SK-N-MC (cell line): ENCODE results near the gene GRAMD1B.

Experiments
- EZH2 ChIP-seq: fragments of 200-600 bp; sonication (generic); IDR thresholded peaks from one replicate; pipeline ENCODE4 v1.6.1; 2017; ENCODE audit warnings: antibody characterized with exemption
- POLR2AphosphoS5 ChIP-seq: IDR thresholded peaks from 2 replicates; pipeline ENCODE4 v1.6.1; 2012; ENCODE audit warnings: mild to moderate bottlenecking, low read depth, low read length, borderline replicate concordance

DNA sequence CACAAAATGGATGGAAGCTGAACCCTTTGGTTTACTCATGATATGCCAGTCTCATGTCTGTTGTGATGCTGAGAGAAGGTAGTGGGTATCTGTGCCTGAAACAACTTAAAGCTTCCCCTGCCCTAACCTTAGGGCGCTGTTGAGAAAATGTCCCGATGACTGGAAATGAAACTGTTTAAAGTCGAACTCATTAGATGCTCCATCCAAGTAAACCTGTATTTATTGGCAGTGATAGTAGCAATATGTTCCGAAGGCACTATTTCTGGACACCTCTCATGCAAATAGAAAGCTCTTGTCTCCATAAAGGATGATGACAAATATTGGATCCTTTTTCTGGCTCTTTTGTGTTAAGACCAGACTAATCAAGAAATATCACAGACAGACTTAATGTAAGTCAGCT is 86.2 kb downstream of the GRAMD1B start:
- no peak for TF ChIP-seq EZH2
- TF ChIP-seq POLR2AphosphoS5: no peak
